NK-92 (cell line): Measurements from ENCODE around the gene GLS.

Experiments
- DNase-seq: peaks from one replicate; lab custom pipeline; 2025; ENCODE audit not compliant: unreplicated experiment; lab: John Stamatoyannopoulos, UW

The GLS gene

GRCh38 chr2:190968522-190968921, 87.9 kb downstream of the GLS start:
- no peak for DNase-seq

DNA sequence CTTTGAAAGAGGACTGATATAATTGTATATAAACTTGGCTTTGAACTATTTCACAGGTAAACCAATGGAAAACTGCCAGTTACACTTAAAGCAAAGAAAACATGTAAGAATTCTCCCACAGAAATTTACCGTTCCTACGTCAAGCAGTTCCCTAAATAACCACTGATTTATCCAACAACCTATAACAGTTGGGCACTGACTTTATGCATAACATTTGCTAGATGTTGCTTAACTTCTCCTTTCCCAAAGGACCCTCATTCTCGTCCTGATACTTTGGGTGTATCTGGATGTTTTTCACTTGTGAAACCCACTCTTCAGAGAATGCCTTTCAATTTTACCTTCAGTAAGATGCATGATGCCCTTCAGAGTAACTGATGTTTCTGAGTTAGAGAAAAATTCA, 89.5 kb downstream of the GLS start:
- DNase-seq, result no peak

DNA sequence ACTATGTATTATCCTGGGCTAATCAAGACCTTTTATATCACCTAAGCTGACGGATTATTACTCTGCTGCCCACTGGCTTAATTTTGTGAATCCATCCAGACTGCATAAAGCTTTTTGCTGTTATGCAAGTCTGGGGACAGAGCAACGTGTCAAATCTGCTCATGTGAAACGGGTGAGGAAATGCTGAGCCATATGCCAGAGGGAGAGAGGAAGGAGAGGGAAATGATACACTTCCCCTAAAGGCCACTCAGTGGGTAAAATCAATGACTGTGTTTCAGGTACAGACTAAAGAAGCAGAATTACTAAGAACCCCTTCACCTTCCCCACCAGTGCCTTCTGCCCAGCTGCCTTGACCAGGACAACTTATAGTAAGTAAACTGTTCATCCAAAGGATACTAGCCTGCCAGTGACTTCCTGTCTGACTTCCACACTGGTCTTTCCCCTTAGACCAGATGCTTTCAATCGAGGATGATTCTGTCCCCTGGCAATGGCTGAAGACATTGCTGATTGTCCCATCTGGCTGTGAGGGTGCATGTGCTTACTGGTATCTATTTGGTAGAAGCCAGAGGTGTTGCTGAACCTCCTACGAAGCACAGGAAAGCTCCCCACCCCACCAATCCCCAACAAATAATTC, 90.4 kb downstream of the GLS start:
- DNase-seq, result no peak

DNA sequence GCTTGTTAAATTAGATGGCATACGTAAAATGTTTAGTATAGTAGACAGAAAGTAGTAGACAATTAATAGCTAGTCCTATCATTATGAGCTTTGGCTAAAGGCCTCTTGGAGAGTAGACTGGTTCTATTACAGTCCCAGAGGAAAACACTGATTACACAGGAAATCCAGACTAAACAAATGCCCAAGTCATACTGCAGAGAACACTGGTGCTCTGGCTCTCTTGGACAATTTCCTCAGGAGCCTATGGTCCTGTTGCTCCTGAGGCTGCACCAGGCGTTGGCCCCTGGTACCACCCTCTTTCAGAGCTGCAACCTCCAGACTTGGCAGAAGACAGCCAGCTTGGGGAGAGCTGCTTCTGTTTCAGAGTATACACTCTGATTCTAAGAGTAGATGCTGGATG, 91.6 kb downstream of the GLS start:
- no peak for DNase-seq

- no peak for DNase-seq
Measured at GRCh38 chr2:190972846-190973245, 92.2 kb downstream of the GLS start.

DNA sequence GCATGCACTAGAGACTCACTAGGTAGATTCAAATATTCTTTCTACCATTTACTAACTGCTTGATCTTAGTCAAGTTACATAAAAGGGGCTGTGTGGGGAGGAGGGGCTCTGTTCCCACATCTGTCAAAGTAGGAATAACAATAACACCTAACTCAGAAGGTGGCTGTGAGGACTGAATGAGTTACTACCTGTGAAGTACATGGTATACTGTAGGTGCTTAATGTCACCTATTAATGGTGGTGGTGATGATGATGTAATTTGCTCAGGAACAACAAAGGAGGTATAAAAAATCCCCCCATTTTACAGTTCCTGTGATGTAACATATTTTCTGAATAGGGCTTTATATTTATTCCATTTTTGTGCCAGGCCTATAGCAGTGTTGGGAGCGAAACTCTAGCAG, 92.6 kb downstream of the GLS start:
- no peak for DNase-seq

DNA sequence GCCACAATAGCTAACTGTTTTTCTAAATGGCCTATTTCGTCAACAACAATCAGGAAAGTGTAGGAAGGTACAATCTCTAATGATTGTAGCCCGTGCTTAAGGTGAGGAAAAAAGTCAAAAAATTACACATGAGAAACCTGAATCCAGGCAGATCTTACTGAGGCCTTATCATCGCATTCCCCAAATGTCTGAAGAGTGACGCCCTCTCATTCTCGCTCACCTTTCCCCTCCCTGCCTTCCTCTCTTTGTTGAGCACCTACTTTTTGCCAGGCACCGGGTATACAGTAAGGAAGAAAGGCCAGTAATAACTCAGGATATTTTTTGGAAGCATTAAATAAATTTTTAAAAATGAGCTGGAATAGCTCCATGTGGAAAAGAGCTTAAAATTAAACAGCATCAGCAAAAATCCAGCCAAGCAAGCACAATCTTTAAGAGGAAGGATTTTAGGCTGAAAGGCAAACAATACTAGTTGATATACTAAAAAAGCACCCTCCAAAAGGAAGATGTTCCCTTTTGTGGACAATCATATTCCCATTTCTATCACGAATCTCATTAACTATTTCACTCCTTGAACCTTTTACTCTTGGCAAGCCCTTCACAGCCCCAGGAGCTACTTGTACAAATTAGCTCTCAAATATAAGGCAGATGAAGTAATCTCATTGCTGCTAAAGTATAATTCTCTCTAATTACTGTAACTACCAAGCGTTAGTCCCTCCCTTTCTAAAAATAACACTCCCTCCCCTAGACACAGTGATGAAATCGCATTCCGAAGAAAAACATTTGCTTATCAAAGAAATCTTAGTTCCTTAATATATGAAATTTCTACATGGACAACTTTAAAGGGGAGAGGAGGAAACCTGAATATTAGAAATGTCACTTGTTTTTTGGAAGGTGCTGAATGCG, 93.4 kb downstream of the GLS start:
- no peak for DNase-seq

- no peak for DNase-seq
Measured at GRCh38 chr2:190974629-190975361, 94.2 kb downstream of the GLS start.

DNA sequence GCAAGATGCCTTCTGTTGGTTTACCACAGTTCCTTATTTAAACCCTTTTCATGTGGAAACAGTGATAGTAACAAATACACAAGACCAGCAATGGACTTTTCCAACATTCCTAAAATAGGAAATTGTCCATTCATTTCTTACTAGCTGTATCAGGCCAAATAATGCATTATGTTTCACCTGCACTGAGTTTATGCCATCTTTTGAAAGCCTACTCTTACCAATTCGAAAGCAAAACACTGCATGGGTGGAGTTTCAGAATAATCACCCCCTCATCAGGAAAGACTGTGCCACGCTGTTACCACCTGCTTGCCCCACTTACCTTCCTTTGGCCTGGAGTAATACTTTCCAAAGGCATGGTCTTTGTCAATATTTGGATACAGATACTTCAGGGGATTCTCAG, 95.9 kb downstream of the GLS start:
- no peak for DNase-seq

- no peak for DNase-seq
Measured at GRCh38 chr2:190977505-190977904, 96.9 kb downstream of the GLS start.

GRCh38 chr2:190978389-190979053, 97.9 kb downstream of the GLS start:
- DNase-seq, result no peak

- no peak for DNase-seq
Measured at GRCh38 chr2:190979906-190980629, 99.4 kb downstream of the GLS start.

GRCh38 chr2:190980630-190981209, 100.1 kb downstream of the GLS start:
- no peak for DNase-seq

DNA sequence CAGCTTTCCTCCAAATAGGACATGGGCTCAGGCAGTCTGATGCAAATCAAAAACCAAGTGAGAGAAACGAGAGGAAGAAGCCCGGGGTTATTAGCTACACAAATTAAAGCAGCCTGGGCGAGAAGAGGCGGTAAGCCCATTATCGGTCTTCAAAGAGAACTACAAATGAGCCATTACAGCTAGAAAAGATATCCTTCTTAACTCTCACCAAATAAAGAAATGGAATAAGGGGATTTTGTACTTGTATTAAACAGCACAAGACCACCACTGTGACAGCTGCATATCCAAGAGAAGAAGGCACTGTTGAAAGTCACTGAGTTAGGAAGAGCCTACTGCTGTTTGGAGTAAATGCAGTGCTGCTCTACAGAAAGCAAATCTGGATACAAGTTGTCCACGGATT, 100.7 kb downstream of the GLS start:
- DNase-seq, result no peak

DNA sequence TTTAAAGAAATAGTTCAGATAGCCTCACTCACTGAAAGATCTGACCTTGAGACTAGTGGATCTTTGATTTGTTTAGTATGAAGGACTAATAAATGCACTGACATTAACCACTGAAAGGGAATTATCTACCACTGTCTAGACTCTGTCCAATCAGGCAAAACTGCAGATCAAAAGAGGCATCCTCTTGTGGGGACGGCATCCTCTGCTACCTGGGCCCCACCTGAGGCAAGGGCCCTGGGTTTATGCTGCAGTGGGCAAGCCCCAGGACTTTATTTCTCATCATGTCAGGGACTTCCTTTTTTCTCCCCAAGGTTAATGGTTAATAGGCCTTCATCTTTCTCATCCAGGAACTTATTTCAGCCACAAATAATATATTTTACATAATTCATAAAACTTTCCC, 101.1 kb downstream of the GLS start:
- DNase-seq, result no peak

GRCh38 chr2:190982262-190983034, 101.8 kb downstream of the GLS start:
- DNase-seq, result no peak

- no peak for DNase-seq
Measured at GRCh38 chr2:190984595-190984994, 104.0 kb downstream of the GLS start.

DNA sequence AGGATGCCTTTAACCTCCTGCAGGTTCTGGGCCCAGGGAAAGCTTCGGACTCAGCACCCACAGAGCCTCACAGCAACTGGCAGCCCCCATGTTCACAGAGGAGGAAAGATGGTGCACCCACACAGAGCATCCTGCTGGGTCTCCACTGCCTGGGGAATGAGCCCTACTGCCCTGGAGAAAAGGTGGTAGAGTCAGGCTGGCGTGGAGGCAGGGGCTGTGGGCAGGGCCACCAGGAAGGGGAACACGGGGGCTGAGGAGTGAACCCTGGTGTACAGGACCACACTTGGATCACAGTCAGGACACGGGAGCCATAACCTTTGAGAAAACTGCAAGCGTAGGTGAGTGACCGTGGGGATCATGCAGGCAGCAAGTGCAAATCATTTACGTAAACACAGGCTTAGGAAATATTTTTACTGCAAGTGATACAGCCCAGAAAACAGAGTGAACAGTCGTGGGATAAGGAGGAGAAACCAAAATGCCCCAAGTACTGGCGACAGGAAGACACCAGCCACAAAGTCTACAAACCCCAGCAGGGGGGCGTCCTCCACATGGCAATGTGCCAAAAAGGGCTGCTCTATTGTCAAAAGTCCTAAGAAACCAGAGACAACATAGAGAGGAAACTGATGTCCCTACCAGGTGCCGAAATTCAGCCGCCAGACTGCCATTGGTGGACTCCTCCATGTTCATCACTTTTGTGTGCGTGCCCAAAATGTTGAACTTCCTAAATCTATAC, 105.8 kb downstream of the GLS start:
- no peak for DNase-seq

DNA sequence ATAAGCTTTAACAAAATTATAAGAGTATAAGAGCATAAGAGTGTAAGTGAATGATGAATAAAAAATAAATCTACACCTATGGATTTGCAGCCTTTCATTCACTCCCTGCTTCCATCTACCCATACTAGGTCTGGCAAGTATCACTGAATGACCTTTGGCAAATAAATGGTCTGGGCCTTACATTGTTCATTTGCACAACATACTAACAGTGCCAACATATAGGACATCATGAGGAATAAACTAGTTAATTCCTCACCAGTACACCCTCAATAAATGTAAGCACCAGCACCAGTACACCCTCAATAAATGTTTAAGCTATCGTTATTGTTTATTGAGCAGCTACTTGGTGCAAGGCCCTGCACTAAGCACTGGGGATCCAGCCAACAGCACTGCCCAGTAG, 106.5 kb downstream of the GLS start:
- DNase-seq, result no peak
